ENCODE results near the gene FAM107B.

FAM107B gene

DNA sequence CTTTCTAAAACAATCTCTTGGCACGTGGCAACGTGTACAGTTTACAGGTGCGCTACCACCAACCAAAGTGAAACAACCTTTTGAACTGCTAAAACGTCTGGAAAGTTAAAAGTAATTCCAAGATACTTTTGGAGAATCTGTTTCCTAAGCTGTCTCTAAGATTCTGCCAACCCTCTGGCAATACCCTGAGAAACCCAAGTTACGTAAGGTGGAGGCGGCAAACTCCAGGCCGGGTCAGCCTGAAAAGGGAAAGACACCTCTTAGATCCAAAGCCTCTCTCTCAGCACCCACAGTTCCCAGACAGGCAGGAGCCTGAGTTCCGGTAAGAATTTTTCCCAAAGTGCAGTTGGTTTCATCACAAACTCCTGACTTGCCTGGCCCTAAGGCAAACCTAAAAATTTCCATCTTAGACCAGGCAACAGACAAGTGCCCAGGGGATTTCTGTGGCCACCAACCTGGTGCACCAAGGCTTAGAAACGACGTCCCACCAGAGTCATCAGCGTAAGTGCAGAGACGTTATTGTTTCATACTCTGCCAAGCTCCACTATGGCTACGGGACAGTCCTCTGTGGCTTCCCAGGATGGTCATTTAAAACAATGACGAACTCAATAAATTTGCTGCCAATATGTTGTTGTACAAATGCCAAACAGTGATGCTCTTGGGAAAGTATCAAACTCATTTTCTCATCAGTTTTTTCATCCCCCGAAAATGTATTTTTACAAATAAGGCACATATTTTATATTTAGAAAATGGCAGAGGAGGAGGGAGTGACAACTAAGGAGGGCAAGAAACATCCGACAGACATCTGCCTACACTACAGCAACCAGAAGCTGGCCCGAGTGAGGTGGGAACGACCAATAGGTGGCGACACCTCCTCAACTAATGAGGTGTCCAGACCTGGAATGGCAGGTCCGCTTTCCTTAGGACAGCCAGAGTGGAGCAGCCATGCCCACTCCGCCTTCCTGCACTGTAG, 238.2 kb downstream of the FAM107B start:
- no peaks in the 10 kb centered on the region for H3K36me3 ChIP-seq
- H3K27me3 ChIP-seq (ENCODE audit: insufficient read depth, low read depth, severe bottlenecking) = no peaks in the 10 kb centered on the region
- TF ChIP-seq, protein P1, sequence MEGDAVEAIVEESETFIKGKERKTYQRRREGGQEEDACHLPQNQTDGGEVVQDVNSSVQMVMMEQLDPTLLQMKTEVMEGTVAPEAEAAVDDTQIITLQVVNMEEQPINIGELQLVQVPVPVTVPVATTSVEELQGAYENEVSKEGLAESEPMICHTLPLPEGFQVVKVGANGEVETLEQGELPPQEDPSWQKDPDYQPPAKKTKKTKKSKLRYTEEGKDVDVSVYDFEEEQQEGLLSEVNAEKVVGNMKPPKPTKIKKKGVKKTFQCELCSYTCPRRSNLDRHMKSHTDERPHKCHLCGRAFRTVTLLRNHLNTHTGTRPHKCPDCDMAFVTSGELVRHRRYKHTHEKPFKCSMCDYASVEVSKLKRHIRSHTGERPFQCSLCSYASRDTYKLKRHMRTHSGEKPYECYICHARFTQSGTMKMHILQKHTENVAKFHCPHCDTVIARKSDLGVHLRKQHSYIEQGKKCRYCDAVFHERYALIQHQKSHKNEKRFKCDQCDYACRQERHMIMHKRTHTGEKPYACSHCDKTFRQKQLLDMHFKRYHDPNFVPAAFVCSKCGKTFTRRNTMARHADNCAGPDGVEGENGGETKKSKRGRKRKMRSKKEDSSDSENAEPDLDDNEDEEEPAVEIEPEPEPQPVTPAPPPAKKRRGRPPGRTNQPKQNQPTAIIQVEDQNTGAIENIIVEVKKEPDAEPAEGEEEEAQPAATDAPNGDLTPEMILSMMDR (IDR thresholded peaks at IDR 0.05; ENCODE audit: low read depth, low read length) = peak; percentile 71
- DNase-seq = peak; percentile 62
- no peak overlapping the region for H3K27ac ChIP-seq
- H3K9me3 ChIP-seq (ENCODE audit: severe bottlenecking) = no peaks in the 10 kb centered on the region
- no peak overlapping the region for H3K4me3 ChIP-seq (ENCODE audit: low read depth, low read length)

GRCh38 chr10:14535457-14536130, 239.1 kb downstream of the FAM107B start:
- H3K9me3 ChIP-seq (ENCODE audit: severe bottlenecking) = no peaks in the 10 kb centered on the region
- H3K36me3 ChIP-seq = no peaks in the 10 kb centered on the region
- DNase-seq = no peak
- no peak overlapping the region for H3K4me3 ChIP-seq (ENCODE audit: low read depth, low read length)
- TF ChIP-seq, protein P1 (IDR thresholded peaks at IDR 0.05; ENCODE audit: low read depth, low read length) = no peak
- H3K27ac ChIP-seq = no peak overlapping the region
- H3K27me3 ChIP-seq (ENCODE audit: insufficient read depth, low read depth, severe bottlenecking) = no peaks in the 10 kb centered on the region

DNA sequence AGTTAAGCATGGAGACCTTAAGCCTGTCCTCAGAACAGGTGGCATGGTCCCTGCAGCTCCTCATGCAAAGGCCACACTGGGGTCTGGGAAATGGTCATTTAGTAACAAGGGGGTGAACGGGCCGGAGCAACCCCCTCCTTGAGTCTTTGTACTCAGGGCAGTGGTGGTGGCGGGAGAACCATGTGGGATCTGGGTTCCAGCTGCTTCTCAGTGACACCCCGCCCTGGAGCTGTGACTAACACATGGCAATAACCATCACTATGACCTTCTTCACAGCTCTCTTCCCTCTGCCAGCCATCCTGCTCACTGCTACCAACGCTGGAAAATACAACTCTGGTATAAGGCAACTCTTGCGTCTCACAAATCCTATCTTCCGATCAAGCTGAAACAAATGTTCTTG, 240.5 kb downstream of the FAM107B start:
- no peaks in the 10 kb centered on the region for H3K9me3 ChIP-seq (ENCODE audit: severe bottlenecking)
- H3K27me3 ChIP-seq (ENCODE audit: insufficient read depth, low read depth, severe bottlenecking) = no peaks in the 10 kb centered on the region
- DNase-seq = no peak
- H3K27ac ChIP-seq = no peak overlapping the region
- TF ChIP-seq, protein P1 (IDR thresholded peaks at IDR 0.05; ENCODE audit: low read depth, low read length) = no peak
- no peaks in the 10 kb centered on the region for H3K36me3 ChIP-seq
- no peak overlapping the region for H3K4me3 ChIP-seq (ENCODE audit: low read depth, low read length)

GRCh38 chr10:14533295-14533694, 241.4 kb downstream of the FAM107B start:
- no peaks in the 10 kb centered on the region for H3K27me3 ChIP-seq (ENCODE audit: insufficient read depth, low read depth, severe bottlenecking)
- no peak for DNase-seq
- H3K36me3 ChIP-seq = no peaks in the 10 kb centered on the region
- no peaks in the 10 kb centered on the region for H3K9me3 ChIP-seq (ENCODE audit: severe bottlenecking)
- H3K27ac ChIP-seq = no peak overlapping the region
- no peak overlapping the region for H3K4me3 ChIP-seq (ENCODE audit: low read depth, low read length)
- TF ChIP-seq, protein P1 (IDR thresholded peaks at IDR 0.05; ENCODE audit: low read depth, low read length) = no peak

- TF ChIP-seq, protein P1 (IDR thresholded peaks at IDR 0.05; ENCODE audit: low read depth, low read length) = no peak
- Histone ChIP-seq H3K27ac (no peak overlapping the region), H3K4me3 (ENCODE audit: low read depth, low read length) (no peak overlapping the region), H3K27me3 (ENCODE audit: insufficient read depth, low read depth, severe bottlenecking) (no peaks in the 10 kb centered on the region), H3K36me3 (no peaks in the 10 kb centered on the region), H3K9me3 (ENCODE audit: severe bottlenecking) (no peaks in the 10 kb centered on the region)
- no peak for DNase-seq
These were observed 242.0 kb downstream of the FAM107B start for GRCh38 chr10:14532473-14533251.
